IMR-90 (cell line): ENCODE data around the gene GPC5. TPM values are rescaled to one million over a fixed set of nuclear protein-coding genes. Genes with fewer than 3 reads are reported as not detected.

Source experiments
- ATAC-seq: fragments of 200-7000 bp; cut with Tn5 transposase; 2 replicates; pipeline ENCODE4 v1.9.1; 2020; ENCODE audit warnings: low read depth, mild to moderate bottlenecking, moderate library complexity
- BruUV-seq: library from RNA; stranded (reverse); fragments of 400-500 nt; replicated peaks from 2 replicates; lab custom pipeline; 2021; lab: Mats Ljungman, UMichigan
- CTCF ChIA-PET: fragments of 300-600 bp; formaldehyde crosslinking; extraction: SDS; loops from one replicate; lab custom pipeline; 2021; ENCODE audit warnings: antibody characterized with exemption; lab: Yijun Ruan, JAX
- POLR2A ChIA-PET: fragments of 300-600 bp; sonication (Branson Sonifier 250); formaldehyde crosslinking; loops from one replicate; lab custom pipeline; 2022; ENCODE audit warnings: antibody characterized with exemption; ENCODE audit not compliant: unreplicated experiment; lab: Charles Lee
- DNase-seq: peaks from one replicate; pipeline ENCODE4 v3.0.0; 2013
- H2AFZ ChIP-seq: replicated peaks from 2 replicates; pipeline ENCODE3; 2013; ENCODE audit warnings: low read length, mild to moderate bottlenecking; ENCODE audit not compliant: poor library complexity
- H2AK5ac ChIP-seq: 2 replicates; pipeline ENCODE4 v1.6.1; 2013; ENCODE audit warnings: low read depth, low read length, inconsistent platforms
- H2AK9ac ChIP-seq: replicated peaks from 2 replicates; pipeline ENCODE3; 2013; ENCODE audit warnings: mild to moderate bottlenecking, low read depth, low read length, moderate library complexity; ENCODE audit not compliant: poor library complexity
- H2BK120ac ChIP-seq: 2 replicates; pipeline ENCODE4 v1.6.1; 2013; ENCODE audit warnings: low read depth, low read length, inconsistent platforms
- H2BK15ac ChIP-seq: 3 replicates; pipeline ENCODE4 v1.6.1; 2013; ENCODE audit warnings: low read depth, low read length, inconsistent platforms
- H2BK20ac ChIP-seq: 2 replicates; pipeline ENCODE4 v1.6.1; 2013; ENCODE audit warnings: low read depth, mild to moderate bottlenecking, inconsistent platforms, low read length, moderate library complexity
- H2BK5ac ChIP-seq: 2 replicates; pipeline ENCODE4 v1.6.1; 2013; ENCODE audit warnings: mild to moderate bottlenecking, low read depth, low read length, inconsistent platforms; ENCODE audit not compliant: poor library complexity, severe bottlenecking
- H3K14ac ChIP-seq: replicated peaks from 2 replicates; pipeline ENCODE4 v1.6.1; 2013; ENCODE audit warnings: low read depth, low read length, inconsistent platforms
- H3K18ac ChIP-seq: 2 replicates; pipeline ENCODE4 v1.6.1; 2013; ENCODE audit warnings: low read depth, low read length, control low read depth
- H3K23ac ChIP-seq: 2 replicates; pipeline ENCODE4 v1.6.1; 2013; ENCODE audit warnings: low read depth, low read length, inconsistent platforms
- H3K27ac ChIP-seq: 2 replicates; pipeline ENCODE4 v1.5.1; 2013; ENCODE audit warnings: mild to moderate bottlenecking, control low read depth, low read length; ENCODE audit not compliant: insufficient read depth
- H3K27me3 ChIP-seq: 2 replicates; pipeline ENCODE4 v1.6.1; 2013; ENCODE audit warnings: low read length; ENCODE audit not compliant: control insufficient read depth, insufficient read depth
- H3K36me3 ChIP-seq: 2 replicates; pipeline ENCODE4 v1.6.1; 2013; ENCODE audit warnings: low read length, mixed read lengths; ENCODE audit not compliant: control insufficient read depth, insufficient read depth
- H3K4ac ChIP-seq: 2 replicates; pipeline ENCODE4 v1.6.1; 2013; ENCODE audit warnings: low read depth, low read length, inconsistent platforms
- H3K4me1 ChIP-seq: 2 replicates; pipeline ENCODE4 v1.6.1; 2013; ENCODE audit warnings: low read length, mixed read lengths; ENCODE audit not compliant: control insufficient read depth, insufficient read depth
- H3K4me2 ChIP-seq: 2 replicates; pipeline ENCODE4 v1.6.1; 2013; ENCODE audit warnings: low read depth, mild to moderate bottlenecking, control low read depth, low read length, moderate library complexity
- H3K4me3 ChIP-seq: 2 replicates; pipeline ENCODE4 v1.5.1; 2013; ENCODE audit warnings: low read depth, mild to moderate bottlenecking, control low read depth, low read length, moderate library complexity; ENCODE audit not compliant: insufficient read depth
- H3K56ac ChIP-seq: 2 replicates; pipeline ENCODE4 v1.6.1; 2013; ENCODE audit warnings: low read length, inconsistent platforms; ENCODE audit not compliant: insufficient read depth; ENCODE audit errors: extremely low read depth
- H3K79me1 ChIP-seq, 2 experiments: 2 replicates each; pipeline ENCODE4 v1.6.1; 2013; ENCODE audit warnings: low read length in 2 of 2, inconsistent platforms in 1 of 2, low read depth in 1 of 2
- H3K9ac ChIP-seq: 2 replicates; pipeline ENCODE4 v1.6.1; 2013; ENCODE audit warnings: low read depth, low read length, control low read depth
- H3K9me1 ChIP-seq: 2 replicates; pipeline ENCODE4 v1.6.1; 2013; ENCODE audit warnings: low read length, inconsistent platforms; ENCODE audit not compliant: insufficient read depth
- H3K9me3 ChIP-seq: 2 replicates; pipeline ENCODE4 v1.6.1; 2013; ENCODE audit warnings: low read length; ENCODE audit not compliant: control insufficient read depth, insufficient read depth
- H4K20me1 ChIP-seq: 2 replicates; pipeline ENCODE4 v1.6.1; 2013; ENCODE audit warnings: low read length, inconsistent platforms; ENCODE audit not compliant: insufficient read depth
- H4K5ac ChIP-seq: 2 replicates; pipeline ENCODE4 v1.6.1; 2013; ENCODE audit warnings: mild to moderate bottlenecking, low read depth, low read length, control low read depth
- H4K8ac ChIP-seq, 2 experiments: 2 replicates each; pipeline ENCODE4 v1.6.1; 2013; ENCODE audit warnings: low read depth in 2 of 2, low read length in 2 of 2, control low read depth in 1 of 2, inconsistent platforms in 1 of 2
- H4K91ac ChIP-seq: 2 replicates; pipeline ENCODE4 v1.6.1; 2013; ENCODE audit warnings: low read depth, low read length, inconsistent platforms; ENCODE audit not compliant: insufficient read depth
- CEBPB ChIP-seq: IDR thresholded peaks from 2 replicates; pipeline ENCODE4 v1.6.1; 2012; ENCODE audit warnings: low read depth, low read length, improper control_type of control experiment
- SMC3 ChIP-seq: fragments of 150-350 bp; IDR thresholded peaks from 2 replicates; pipeline ENCODE4 v1.6.1; 2016; ENCODE audit warnings: low read depth, mild to moderate bottlenecking, antibody characterized with exemption, low read length, moderate library complexity
- WGBS, 2 experiments: methylation state at CpG; one replicate each; pipeline versions ENCODE4 v1.1.5 to v1.1.7; 2013; ENCODE audit warnings: missing lambda C conversion rate in 2 of 2; ENCODE audit not compliant: insufficient read length in 1 of 2; ENCODE audit errors: extremely low coverage in 2 of 2; 5-methylcytosine and 5-hydroxymethylcytosine counted together
- dilution Hi-C: fragments of 300-500 bp; cut with HindIII; formaldehyde crosslinking; loops from one replicate; pipeline ENCODE4 v1.14.3; 2018; ENCODE audit warnings: low sequenced_read_pairs; ENCODE audit not compliant: unreplicated experiment
- in situ Hi-C: fragments of 300-500 bp; cut with MboI; formaldehyde crosslinking; loops from 3 replicates; pipeline ENCODE4 v1.14.3; 2019; ENCODE audit warnings: low sequenced_read_pairs, inconsistent platforms, mixed read lengths
- intact Hi-C: fragments of 100-400 bp; cut with micrococcal nuclease; formaldehyde crosslinking; loops from 2 replicates; pipeline ENCODE4 v1.10.0; 2022
- polyA plus RNA-seq, 3 experiments: library from polyadenylated mRNA; depleted of rRNA; stranded (reverse); fragments of >200 nt; gene quantifications; 2 replicates each; pipeline ENCODE4 v1.2.3, GENCODE V29; 2012; ENCODE audit warnings: low replicate concordance in 1 of 3
- total RNA-seq: library from RNA; depleted of rRNA; stranded (reverse); fragments of >200 nt; gene quantifications from 2 replicates; pipeline ENCODE4 v1.2.3, GENCODE V29; 2012

Gene GPC5
- total and polyA plus RNA-seq, 2 of the 4 experiments (the other 2 are of a cell fraction): 0.94 to 1.8 TPM

DNA sequence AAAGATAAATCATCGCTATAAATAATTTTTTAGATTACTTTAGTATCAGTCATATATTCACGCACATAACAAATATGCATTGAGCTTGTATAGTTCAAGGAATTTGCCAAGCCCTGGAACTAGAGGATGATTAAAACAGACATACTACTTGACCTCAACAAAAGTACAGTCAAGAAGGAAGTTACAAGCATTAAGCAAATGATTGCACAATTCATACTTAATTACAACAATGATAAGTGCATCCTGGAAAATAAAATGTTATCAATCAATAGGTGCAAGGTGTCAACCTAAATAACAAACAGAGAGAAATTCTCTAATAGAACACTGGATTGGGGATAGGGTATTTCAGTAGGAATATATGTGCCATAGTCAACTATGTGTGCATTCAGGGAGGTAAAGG, 491.2 kb downstream of the GPC5 start:
- Histone ChIP-seq H2BK120ac (no peak overlapping the region), H3K56ac (no peak overlapping the region), H3K27me3 (no peaks in the 10 kb centered on the region), H3K4me1 (no peaks in the 10 kb centered on the region), H3K18ac (no peak overlapping the region), H4K5ac (no peak overlapping the region), H3K36me3 (no peaks in the 10 kb centered on the region), H2AK9ac (no peak overlapping the region), H3K9me3 (0 out of 2 replicates have a peak, but pooled peaks cover 2% of the 10 kb centered on the region), H3K9me1 (no peaks in the 10 kb centered on the region), H3K23ac (no peak overlapping the region), H3K4me2 (no peak overlapping the region), H3K9ac (no peak overlapping the region), H4K20me1 (no peaks in the 10 kb centered on the region), H3K79me1 (no peaks in the 10 kb centered on the region), H2AK5ac (no peak overlapping the region), H3K14ac (no peak overlapping the region), H2BK20ac (no peak overlapping the region), H4K8ac (no peak overlapping the region), H3K4ac (no peak overlapping the region), H4K91ac (no peak overlapping the region), H2AFZ (no peak overlapping the region), H2BK5ac (no peak overlapping the region), H2BK15ac (no peak overlapping the region), H3K27ac (no peak overlapping the region), H3K4me3 (no peak overlapping the region)
- POLR2A ChIA-PET: no interaction called here
- TF ChIP-seq SMC3: no peak
- TF ChIP-seq CEBPB: peak; percentile 51
- WGBS, 2 experiments: no CpG with 5 or more reads among the region's 2 CpGs
- BruUV-seq: no TSS peak
- dilution Hi-C loops (no loop called here), intact Hi-C loops (no loop called here), in situ Hi-C loops (no loop called here)
- CTCF ChIA-PET: no interaction called here
- DNase-seq (no peak), ATAC-seq (no peak)
